H4 (cell line): ENCODE results near the gene UMODL1. TPM values are rescaled to one million over a fixed set of nuclear protein-coding genes. Genes with fewer than 3 reads are reported as not detected.

Source experiments
- DNase-seq: peaks from one replicate; pipeline ENCODE4 v3.0.0-alpha.2; 2015; ENCODE audit warnings: low spot score
- total RNA-seq: library from RNA; depleted of rRNA; stranded (reverse); fragments of >200 nt; shearing (Covaris generic); gene quantifications from 2 replicates; pipeline ENCODE4 v1.2.3, GENCODE V29; 2014

UMODL1 gene
- total RNA-seq, 1 experiment from 2014 or later = not detected

- DNase-seq = no peak
Measured at GRCh38 chr21:42129300-42130266, 58.5 kb downstream of the UMODL1 start.

- DNase-seq = no peak
Measured at GRCh38 chr21:42130441-42130840, 59.3 kb downstream of the UMODL1 start.

GRCh38 chr21:42132183-42132582, 61.1 kb downstream of the UMODL1 start:
- DNase-seq = no peak

GRCh38 chr21:42133131-42133530, 62.0 kb downstream of the UMODL1 start:
- no peak for DNase-seq

- no peak for DNase-seq
Measured at GRCh38 chr21:42135386-42136052, 64.4 kb downstream of the UMODL1 start.

GRCh38 chr21:42137191-42137904, 66.2 kb downstream of the UMODL1 start:
- no peak for DNase-seq

GRCh38 chr21:42140196-42140934, 69.2 kb downstream of the UMODL1 start:
- no peak for DNase-seq

- no peak for DNase-seq
Measured at GRCh38 chr21:42141643-42142042, 70.5 kb downstream of the UMODL1 start.

- DNase-seq = no peak
Measured at GRCh38 chr21:42142141-42142540, 71.0 kb downstream of the UMODL1 start.

GRCh38 chr21:42142627-42143026, 71.5 kb downstream of the UMODL1 start:
- DNase-seq = no peak

- DNase-seq = no peak
Measured at GRCh38 chr21:42143111-42143510, 72.0 kb downstream of the UMODL1 start.

- no peak for DNase-seq
Measured at GRCh38 chr21:42144221-42144620, 73.1 kb downstream of the UMODL1 start.

GRCh38 chr21:42144679-42145568, 73.8 kb downstream of the UMODL1 start:
- DNase-seq = no peak

GRCh38 chr21:42145569-42146272, 74.6 kb downstream of the UMODL1 start:
- DNase-seq = peak; percentile 72

- no peak for DNase-seq
Measured at GRCh38 chr21:42146273-42146805, 75.2 kb downstream of the UMODL1 start.

- DNase-seq = no peak
Measured at GRCh38 chr21:42146821-42147220, 75.7 kb downstream of the UMODL1 start.

- DNase-seq = no peak
Measured at GRCh38 chr21:42147386-42148020, 76.4 kb downstream of the UMODL1 start.

- DNase-seq = no peak
Measured at GRCh38 chr21:42148097-42148496, 77.0 kb downstream of the UMODL1 start.

- no peak for DNase-seq
Measured at GRCh38 chr21:42148584-42148983, 77.5 kb downstream of the UMODL1 start.
